AG04450 (cell line): ENCODE results near the gene FANK1. TPM values are rescaled to one million over a fixed set of nuclear protein-coding genes. Genes with fewer than 3 reads are reported as not detected.

Experiments
- CTCF ChIA-PET: fragments of 300-600, 350-600 bp; formaldehyde crosslinking; extraction: SDS; loops from one replicate; lab custom pipeline; 2022; ENCODE audit warnings: antibody characterized with exemption, inconsistent platforms; lab: Charles Lee
- POLR2A ChIA-PET: fragments of 350-600 bp; formaldehyde crosslinking; extraction: SDS; loops from one replicate; lab custom pipeline; 2021; ENCODE audit warnings: antibody characterized with exemption, inconsistent platforms; lab: Yijun Ruan, JAX
- DNase-seq: peaks from one replicate; pipeline ENCODE4 v3.0.0-alpha.2; 2011; ENCODE audit warnings: low read depth, low spot score
- H3K27ac ChIP-seq: one replicate; pipeline ENCODE4 v1.5.1; 2012; ENCODE audit warnings: low read depth, low read length, control low read depth
- H3K27me3 ChIP-seq: one replicate; pipeline ENCODE4 v1.6.0; 2012; ENCODE audit warnings: low read length; ENCODE audit not compliant: control insufficient read depth, insufficient read depth
- H3K4me3 ChIP-seq: 2 replicates; pipeline ENCODE4 v1.5.1; 2011; ENCODE audit warnings: mild to moderate bottlenecking, low read depth, low read length, control low read depth
- H3K9me3 ChIP-seq: 2 replicates; pipeline ENCODE4 v1.5.1; 2012; ENCODE audit warnings: low read length; ENCODE audit not compliant: control insufficient read depth, insufficient read depth
- polyA plus RNA-seq: library from polyadenylated mRNA; depleted of rRNA; stranded (reverse); fragments of >200 nt; gene quantifications from 2 replicates; pipeline ENCODE4 v1.2.3, GENCODE V29; 2011
- TF ChIP-seq, protein P1 (sequence below): IDR thresholded peaks from 2 replicates; pipeline ENCODE4 v1.5.1; 2011; ENCODE audit warnings: low read depth, low read length, control low read depth, inconsistent platforms

FANK1 gene
- polyA plus RNA-seq, 1 experiment, result 4.0 TPM

DNA sequence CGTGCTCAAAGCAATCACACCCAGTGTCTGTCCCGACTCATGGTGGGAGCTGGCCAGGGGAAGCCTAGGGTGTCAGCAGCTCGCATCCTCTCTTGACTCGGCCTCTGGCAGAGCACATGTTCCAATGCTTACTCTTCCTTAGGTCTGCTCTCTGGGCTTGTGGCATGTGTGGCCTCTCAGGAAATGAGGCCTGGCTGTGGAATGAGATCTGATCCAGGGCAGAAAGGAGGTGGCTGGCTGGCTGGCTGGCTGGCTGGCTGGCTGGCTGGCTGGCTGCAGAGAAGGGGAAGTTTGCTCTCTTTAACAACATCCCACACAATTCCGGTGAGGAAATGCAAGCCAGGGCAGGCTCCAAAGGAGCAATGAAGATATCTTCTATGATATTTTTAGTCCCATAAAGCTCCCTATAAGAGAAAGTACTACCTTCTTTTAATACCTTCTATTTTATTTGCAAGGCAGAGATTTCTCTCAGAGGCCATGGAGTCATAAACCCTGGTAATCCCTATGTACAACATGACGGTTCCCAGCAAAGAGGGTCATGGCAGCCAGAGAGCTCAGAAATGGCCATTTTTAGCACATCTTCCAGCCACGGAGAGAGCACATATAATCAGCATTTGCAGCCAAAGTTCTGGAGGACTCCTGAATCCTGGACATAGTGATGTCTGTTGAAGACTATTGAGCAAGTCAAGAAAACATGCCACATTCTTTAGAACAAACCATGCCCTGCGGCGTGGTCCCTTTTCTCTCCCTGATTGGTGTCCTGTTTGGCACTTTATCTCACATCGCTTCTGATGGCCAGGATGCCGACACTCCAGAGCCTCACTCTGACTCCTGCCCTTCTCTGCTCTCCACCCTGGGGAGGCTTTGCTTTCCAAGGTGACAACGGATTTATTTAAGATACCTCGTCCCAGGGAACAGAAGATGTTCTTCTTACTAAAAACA, 153.7 kb downstream of the FANK1 start:
- no peak for DNase-seq
- Histone ChIP-seq H3K9me3 (peaks cover 2% of the 10 kb centered on the region; the same call in 1 of the 2 replicates), H3K4me3 (no peak overlapping the region), H3K27ac (no peak overlapping the region), H3K27me3 (no peaks in the 10 kb centered on the region)
- CTCF ChIA-PET, result interaction anchor here (0.7 kb wide), 1 partner anchor 582 kb away, joined by 3 read pairs; no protein-coding TSS in a partner anchor
- TF ChIP-seq, protein P1, sequence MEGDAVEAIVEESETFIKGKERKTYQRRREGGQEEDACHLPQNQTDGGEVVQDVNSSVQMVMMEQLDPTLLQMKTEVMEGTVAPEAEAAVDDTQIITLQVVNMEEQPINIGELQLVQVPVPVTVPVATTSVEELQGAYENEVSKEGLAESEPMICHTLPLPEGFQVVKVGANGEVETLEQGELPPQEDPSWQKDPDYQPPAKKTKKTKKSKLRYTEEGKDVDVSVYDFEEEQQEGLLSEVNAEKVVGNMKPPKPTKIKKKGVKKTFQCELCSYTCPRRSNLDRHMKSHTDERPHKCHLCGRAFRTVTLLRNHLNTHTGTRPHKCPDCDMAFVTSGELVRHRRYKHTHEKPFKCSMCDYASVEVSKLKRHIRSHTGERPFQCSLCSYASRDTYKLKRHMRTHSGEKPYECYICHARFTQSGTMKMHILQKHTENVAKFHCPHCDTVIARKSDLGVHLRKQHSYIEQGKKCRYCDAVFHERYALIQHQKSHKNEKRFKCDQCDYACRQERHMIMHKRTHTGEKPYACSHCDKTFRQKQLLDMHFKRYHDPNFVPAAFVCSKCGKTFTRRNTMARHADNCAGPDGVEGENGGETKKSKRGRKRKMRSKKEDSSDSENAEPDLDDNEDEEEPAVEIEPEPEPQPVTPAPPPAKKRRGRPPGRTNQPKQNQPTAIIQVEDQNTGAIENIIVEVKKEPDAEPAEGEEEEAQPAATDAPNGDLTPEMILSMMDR, result no peak
- POLR2A ChIA-PET, result no interaction called here

DNA sequence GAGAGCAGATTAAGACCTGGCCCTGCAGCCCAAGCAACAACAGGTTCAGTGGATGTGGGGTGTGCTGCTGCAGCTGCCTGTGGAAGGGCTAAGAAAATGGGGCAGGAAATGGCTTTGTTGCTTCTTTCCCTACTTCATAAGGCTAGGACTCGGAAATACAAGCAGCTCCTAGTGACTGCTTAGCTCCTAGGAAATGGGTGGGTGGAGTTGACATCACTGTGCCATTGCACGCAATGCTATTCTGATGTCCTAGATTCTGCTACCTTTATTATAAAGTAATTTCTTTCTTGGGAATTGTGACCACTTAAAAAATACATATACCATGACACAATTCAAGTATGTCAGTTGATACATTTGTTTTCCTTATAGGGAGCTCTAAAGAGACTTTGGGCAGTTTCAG, 155.8 kb downstream of the FANK1 start:
- TF ChIP-seq, protein P1, result no peak

DNA sequence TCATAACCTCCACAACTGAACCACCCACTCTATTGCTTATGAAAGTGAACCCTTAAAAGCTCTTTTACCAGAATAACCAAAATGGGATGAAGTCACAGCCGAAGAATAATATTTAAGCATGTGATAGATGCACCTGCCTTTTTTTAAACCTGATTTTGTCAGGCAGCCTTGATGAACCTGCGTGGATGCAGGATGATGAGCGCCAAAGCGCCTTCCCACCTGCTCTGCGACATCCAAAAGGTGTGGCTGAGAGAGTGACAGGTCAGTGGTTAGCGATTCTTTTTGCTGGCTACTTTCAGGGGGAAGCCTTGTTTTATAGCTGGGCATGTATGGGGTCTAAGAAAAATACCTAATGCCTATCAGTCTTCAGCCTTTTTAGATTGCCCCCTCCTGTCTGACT, 157.8 kb downstream of the FANK1 start:
- TF ChIP-seq, protein P1, result no peak
- Histone ChIP-seq H3K27ac (no peak overlapping the region), H3K9me3 (peaks cover 2% of the 10 kb centered on the region; the same call in 1 of the 2 replicates), H3K4me3 (no peak overlapping the region), H3K27me3 (no peaks in the 10 kb centered on the region)
- CTCF ChIA-PET, result interaction anchor here (0.7 kb wide), 1 partner anchor 14 kb away, joined by 3 read pairs; no protein-coding TSS in a partner anchor
- POLR2A ChIA-PET, result no interaction called here
- DNase-seq, result no peak

More for the DNA sequence above, 155.8 kb downstream of the FANK1 start:
- no peak for DNase-seq
- no peak overlapping the region for H3K27ac ChIP-seq
- POLR2A ChIA-PET, result no interaction called here
- CTCF ChIA-PET, result no interaction called here
- peaks cover 2% of the 10 kb centered on the region; the same call in 1 of the 2 replicates for H3K9me3 ChIP-seq
- H3K27me3 ChIP-seq, result no peaks in the 10 kb centered on the region
- H3K4me3 ChIP-seq, result no peak overlapping the region

DNA sequence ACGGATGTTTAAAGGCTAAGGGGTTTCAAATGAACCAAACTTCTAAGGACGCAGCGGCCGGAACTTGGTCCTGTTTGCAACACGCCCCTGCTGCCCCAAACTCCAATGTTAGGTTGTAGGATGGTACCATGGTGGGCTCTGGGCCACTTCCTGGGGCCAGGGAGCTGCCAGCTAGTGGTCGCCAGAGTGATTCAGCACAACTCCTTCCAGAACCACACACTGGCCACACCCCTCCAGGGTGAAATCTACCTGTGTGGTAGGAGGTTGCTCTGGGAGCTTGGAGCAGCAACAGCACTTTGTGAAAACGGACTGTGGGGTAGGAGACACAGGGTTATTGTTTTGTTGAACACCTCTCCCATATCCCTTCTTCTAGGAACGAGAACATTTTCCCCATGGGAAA, 161.1 kb downstream of the FANK1 start:
- ChIA-PET POLR2A (no interaction called here), CTCF (interaction anchor here (0.6 kb wide), 1 partner anchor 13 kb away, joined by 3 read pairs; no protein-coding TSS in a partner anchor)
- TF ChIP-seq, protein P1, result no peak
- no peak for DNase-seq
- Histone ChIP-seq H3K9me3 (peaks cover 6% of the 10 kb centered on the region; the same call in 1 of the 2 replicates), H3K27ac (no peak overlapping the region), H3K4me3 (no peak overlapping the region), H3K27me3 (no peaks in the 10 kb centered on the region)

DNA sequence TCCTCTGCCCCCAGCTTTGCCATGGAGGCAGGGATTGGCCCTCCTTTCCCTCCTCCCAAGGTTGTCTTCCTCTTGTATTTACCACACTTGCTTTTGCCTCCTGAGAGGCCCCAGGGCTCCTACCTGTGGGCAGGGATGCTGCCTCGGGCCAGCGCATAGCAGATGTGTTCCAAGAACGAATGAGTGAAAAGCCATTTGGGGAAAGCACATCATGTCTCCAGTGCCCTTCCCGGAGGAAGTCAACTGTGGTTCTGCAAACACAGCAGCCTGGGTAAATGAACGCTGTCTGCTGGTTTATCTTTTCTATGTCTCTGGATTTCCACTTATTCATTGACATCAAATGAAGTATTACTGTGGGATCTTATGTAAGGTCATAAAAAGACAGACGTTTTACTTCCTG, 161.7 kb downstream of the FANK1 start:
- DNase-seq, result no peak
- H3K27ac ChIP-seq, result no peak overlapping the region

More for the DNA sequence above, 161.7 kb downstream of the FANK1 start:
- H3K9me3 ChIP-seq, result peaks cover 6% of the 10 kb centered on the region; the same call in 1 of the 2 replicates
- no peaks in the 10 kb centered on the region for H3K27me3 ChIP-seq
- no peak overlapping the region for H3K4me3 ChIP-seq
- ChIA-PET POLR2A (no interaction called here), CTCF (interaction anchor here (0.6 kb wide), 1 partner anchor 14 kb away, joined by 3 read pairs; no protein-coding TSS in a partner anchor)
- TF ChIP-seq, protein P1, result no peak
